Measurements from ENCODE around the gene IGSF3. TPM values are rescaled to one million over a fixed set of nuclear protein-coding genes. Genes with fewer than 3 reads are reported as not detected.
"Not testable (repeated sequence)": the region's sequence is repeated elsewhere in the genome, so short reads cannot be mapped to it uniquely, and the experiment has no call there.

Gene IGSF3
- polyA plus RNA-seq, 12 donors, result 16.2 to 46.5 (median 28.2) TPM; not detected in 1

- DNase-seq, result not testable (repeated sequence)
These were observed 68.2 kb downstream of the IGSF3 start for GRCh38 chr1:116599369-116599768.

- not testable (repeated sequence) for DNase-seq
These were observed 69.0 kb downstream of the IGSF3 start for GRCh38 chr1:116598420-116599036.

GRCh38 chr1:116597388-116597787 is 70.1 kb downstream of the IGSF3 start:
- not testable (repeated sequence) for DNase-seq

GRCh38 chr1:116596742-116597307 is 70.7 kb downstream of the IGSF3 start:
- not testable (repeated sequence) for DNase-seq

GRCh38 chr1:116595946-116596741 is 71.4 kb downstream of the IGSF3 start:
- peak; percentile 40 for DNase-seq

- DNase-seq, result not testable (repeated sequence)
These were observed 72.3 kb downstream of the IGSF3 start for GRCh38 chr1:116595065-116595840.

GRCh38 chr1:116593977-116594376 is 73.6 kb downstream of the IGSF3 start:
- DNase-seq, result not testable (repeated sequence)

- DNase-seq, result not testable (repeated sequence)
These were observed 74.1 kb downstream of the IGSF3 start for GRCh38 chr1:116593401-116593800.

- DNase-seq, result not testable (repeated sequence)
These were observed 75.5 kb downstream of the IGSF3 start for GRCh38 chr1:116591951-116592605.

GRCh38 chr1:116591006-116591950 is 76.3 kb downstream of the IGSF3 start:
- DNase-seq, result not testable (repeated sequence)

GRCh38 chr1:116590359-116591005 is 77.1 kb downstream of the IGSF3 start:
- DNase-seq, result not testable (repeated sequence)

GRCh38 chr1:116589101-116589735 is 78.3 kb downstream of the IGSF3 start:
- not testable (repeated sequence) for DNase-seq

GRCh38 chr1:116587501-116588227 is 79.9 kb downstream of the IGSF3 start:
- DNase-seq, result no peak

- DNase-seq, result no peak
These were observed 80.8 kb downstream of the IGSF3 start for GRCh38 chr1:116586741-116587143.

- DNase-seq, result no peak
These were observed 81.6 kb downstream of the IGSF3 start for GRCh38 chr1:116585886-116586285.

- no peak for DNase-seq
These were observed 86.1 kb downstream of the IGSF3 start for GRCh38 chr1:116581323-116581885.

- DNase-seq, result no peak
These were observed 86.8 kb downstream of the IGSF3 start for GRCh38 chr1:116580446-116581322.
